HepG2 (cell line): ENCODE results near the gene SYNGR2. TPM values are rescaled to one million over a fixed set of nuclear protein-coding genes. Genes with fewer than 3 reads are reported as not detected.
A peak's percentile ranks its signal among the peaks of the same experiment; 100 is the strongest.

Experiments used
- GABPB1 ChIP-seq: IDR thresholded peaks from 2 replicates; pipeline ENCODE4 v1.6.1; 2016; ENCODE audit warnings: mild to moderate bottlenecking, missing genetic modification reagents, moderate library complexity, missing compliant biosample characterization
- GFI1 ChIP-seq: sonication (generic); formaldehyde crosslinking; IDR thresholded peaks from 2 replicates; pipeline ENCODE4 v1.5.0; 2020; ENCODE audit warnings: missing genetic modification reagents, mild to moderate bottlenecking, borderline replicate concordance
- HOXA5 ChIP-seq: sonication (generic); formaldehyde crosslinking; IDR thresholded peaks from 2 replicates; pipeline ENCODE4 v1.4.0; 2020; ENCODE audit warnings: missing genetic modification reagents
- HOXA9 ChIP-seq: sonication (generic); formaldehyde crosslinking; IDR thresholded peaks from 2 replicates; pipeline ENCODE4 v1.8.1; 2022; ENCODE audit warnings: missing genetic modification reagents, mild to moderate bottlenecking, moderate library complexity, borderline replicate concordance
- JUND ChIP-seq: sonication (generic); formaldehyde crosslinking; IDR thresholded peaks from 2 replicates; pipeline ENCODE4 v1.8.0; 2022; ENCODE audit warnings: mild to moderate bottlenecking, missing genetic modification reagents
- MXD4 ChIP-seq: IDR thresholded peaks from 2 replicates; pipeline ENCODE4 v1.6.1; 2016; ENCODE audit warnings: mild to moderate bottlenecking, missing biosample characterization, missing genetic modification reagents
- POLR2G ChIP-seq: fragments of 200-400 bp; formaldehyde crosslinking; IDR thresholded peaks from 2 replicates; pipeline ENCODE4 v1.6.1; 2018; ENCODE audit warnings: mild to moderate bottlenecking, low read depth, low read length, moderate library complexity
- RERE ChIP-seq: IDR thresholded peaks from 2 replicates; pipeline ENCODE4 v1.6.1; 2016; ENCODE audit warnings: low read depth, missing genetic modification reagents, missing compliant biosample characterization
- RNF219 ChIP-seq: sonication (generic); formaldehyde crosslinking; IDR thresholded peaks from 2 replicates; pipeline ENCODE4 v1.5.0; 2020; ENCODE audit warnings: mild to moderate bottlenecking, missing genetic modification reagents
- SETDB1 ChIP-seq: sonication (generic); formaldehyde crosslinking; IDR thresholded peaks from 2 replicates; pipeline ENCODE4 v1.5.1; 2020; ENCODE audit warnings: missing genetic modification reagents, mild to moderate bottlenecking, borderline replicate concordance
- SSRP1 ChIP-seq: IDR thresholded peaks from 2 replicates; pipeline ENCODE4 v1.6.1; 2016; ENCODE audit warnings: control low read depth
- ZBTB38 ChIP-seq: sonication (generic); formaldehyde crosslinking; IDR thresholded peaks from 2 replicates; pipeline ENCODE4 v1.5.1; 2020; ENCODE audit warnings: mild to moderate bottlenecking, missing genetic modification reagents
- ZFP36L2 ChIP-seq: sonication (generic); formaldehyde crosslinking; IDR thresholded peaks from 2 replicates; pipeline ENCODE4 v1.4.0; 2020; ENCODE audit warnings: missing genetic modification reagents
- ZNF580 ChIP-seq: IDR thresholded peaks from 2 replicates; pipeline ENCODE4 v1.6.1; 2016; ENCODE audit warnings: low read depth, borderline replicate concordance
- ZNF609 ChIP-seq: sonication (generic); formaldehyde crosslinking; IDR thresholded peaks from 2 replicates; pipeline ENCODE4 v1.4.0; 2020; ENCODE audit warnings: mild to moderate bottlenecking, missing genetic modification reagents, borderline replicate concordance
- ZSCAN31 ChIP-seq: sonication (generic); formaldehyde crosslinking; IDR thresholded peaks from 2 replicates; pipeline ENCODE4 v1.5.0; 2020; ENCODE audit warnings: low read depth, mild to moderate bottlenecking, missing genetic modification reagents
- polyA plus RNA-seq, 8 experiments: library from polyadenylated mRNA; depleted of rRNA in 3 of 8; stranded (reverse) in 7 of 8; unstranded in 1 of 8; fragments of >200 nt; fragmentation: Illumina TruSeq in 4 of 8; extraction: Trizol in 4 of 8; gene quantifications; 2 replicates each; pipeline versions ENCODE4 v1.2.1 to v1.2.3, GENCODE V29; 2011 to 2016; ENCODE audit warnings: low read depth in 4 of 8, missing spikeins in 1 of 8, mixed read lengths in 1 of 8; ENCODE audit not compliant: insufficient read depth in 1 of 8
- total RNA-seq, 5 experiments: library from RNA; depleted of rRNA; stranded (reverse); fragments of >200 nt; fragmentation: Illumina TruSeq; extraction: Trizol; gene quantifications; 2 replicates each; pipeline ENCODE4 v1.2.3, GENCODE V29; 2016; ENCODE audit warnings: low read depth in 1 of 5

Gene SYNGR2
- total and polyA plus RNA-seq, 2 of the 13 experiments (the other 11 are each of a cell fraction or from before 2014, with no cell fraction given) = 46.7 to 170 TPM

DNA sequence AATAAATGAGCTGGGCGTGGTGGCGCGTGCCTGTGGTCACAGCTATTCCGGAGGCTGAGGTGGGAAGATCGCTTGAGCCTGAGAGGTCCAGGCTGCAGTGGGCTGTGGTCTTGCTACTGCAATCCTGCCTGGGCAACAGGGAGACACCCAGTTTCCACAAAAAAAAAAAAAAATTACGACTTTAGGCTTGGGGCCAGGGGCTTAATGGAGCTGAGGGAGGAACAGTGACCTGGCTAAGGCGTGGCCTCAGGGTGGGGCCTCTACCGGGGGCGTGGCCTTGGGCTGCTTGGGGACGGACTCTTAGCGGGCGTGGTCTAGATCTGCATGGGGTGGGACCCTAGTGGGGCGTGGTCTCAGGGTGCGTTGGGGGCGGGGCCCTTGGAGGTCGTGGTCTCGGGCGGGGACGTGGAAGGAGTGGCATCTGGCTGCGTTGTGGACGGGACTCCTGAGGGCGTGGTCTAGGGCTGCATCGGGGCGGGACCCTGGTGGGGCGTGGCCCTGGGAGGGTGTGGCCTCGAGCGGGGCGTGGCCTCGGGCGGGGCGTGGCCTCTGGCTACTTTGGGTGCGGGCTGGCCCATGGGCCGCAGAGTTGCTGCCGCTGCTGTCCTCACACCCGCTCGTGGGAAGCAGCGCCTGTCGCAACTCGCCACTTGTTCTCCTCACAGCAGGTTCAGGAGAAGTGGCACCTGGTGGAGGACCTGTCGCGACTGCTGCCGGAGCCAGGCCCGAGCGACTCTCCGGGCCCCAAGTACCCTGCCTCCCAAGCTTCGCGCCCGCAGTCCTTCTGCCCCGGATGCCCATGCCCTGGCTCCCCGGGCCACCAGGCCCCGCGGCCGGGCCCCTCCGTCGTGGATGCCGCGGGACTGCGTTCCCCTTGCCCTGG, 28.0 kb upstream of the SYNGR2 start (continued):
- no peak for TF ChIP-seq ZNF609
- peak; percentile 91 for TF ChIP-seq ZBTB38
- TF ChIP-seq GABPB1 = peak; percentile 63; the same call in 1 of the 2 replicates
- TF ChIP-seq GFI1 = no peak
- TF ChIP-seq ZFP36L2 (CRISPR knock-in tag) = no peak
- TF ChIP-seq SETDB1 (CRISPR knock-in tag) = no peak
- TF ChIP-seq HOXA9 (CRISPR knock-in tag) = no peak
- TF ChIP-seq RERE (CRISPR knock-in tag) = no peak
- TF ChIP-seq RNF219 = no peak
- no peak for TF ChIP-seq SSRP1
- no peak; the same call in 1 of the 2 replicates for TF ChIP-seq HOXA5 (CRISPR knock-in tag)
- TF ChIP-seq ZNF580 (CRISPR knock-in tag) = no peak
- TF ChIP-seq JUND (CRISPR knock-in tag) = no peak
- TF ChIP-seq MXD4 (CRISPR knock-in tag) = no peak
- TF ChIP-seq ZSCAN31 (CRISPR knock-in tag) = 0 out of 2 replicates have a peak, but pooled peaks have one; percentile 28
- no peak for TF ChIP-seq POLR2G
